GM12878 (cell line): ENCODE results near the gene SMYD5. TPM values are rescaled to one million over a fixed set of nuclear protein-coding genes. Genes with fewer than 3 reads are reported as not detected.

ENCODE experiments used
- ATAC-seq: fragments of 200-7000 bp; cut with Tn5 transposase; 3 replicates; pipeline ENCODE4 v1.9.1; 2020; ENCODE audit warnings: mild to moderate bottlenecking, moderate library complexity
- BruUV-seq: library from RNA; stranded (reverse); fragments of 400-500 nt; replicated peaks from 2 replicates; lab custom pipeline; 2021; lab: Mats Ljungman, UMichigan
- CTCF ChIA-PET: fragments of 300-600 bp; sonication (Branson Sonifier 250); formaldehyde crosslinking; extraction: SDS; loops from one replicate; lab custom pipeline; 2021; ENCODE audit warnings: inconsistent platforms; lab: Yijun Ruan, JAX
- POLR2A ChIA-PET: fragments of 350-600 bp; formaldehyde crosslinking; extraction: SDS; loops from one replicate; lab custom pipeline; 2021; ENCODE audit warnings: inconsistent platforms; lab: Charles Lee
- RAD21 ChIA-PET: fragments of 300-600 bp; sonication (Branson Sonifier 250); formaldehyde crosslinking; loops from one replicate; lab custom pipeline; 2023; ENCODE audit warnings: antibody characterized with exemption; ENCODE audit not compliant: unreplicated experiment; lab: Charles Lee
- SMC1A ChIA-PET: fragments of 300-600 bp; sonication (Branson Sonifier 250); formaldehyde crosslinking; loops from one replicate; lab custom pipeline; 2023; ENCODE audit not compliant: unreplicated experiment, uncharacterized antibody; lab: Charles Lee
- DNase-seq: peaks from one replicate; pipeline ENCODE4 v3.0.0-alpha.2; 2011; ENCODE audit warnings: low read depth, low spot score
- FAIRE-seq: peaks from 3 replicates; lab custom pipeline; 2011; peaks lifted over from hg19 to GRCh38; lab: Jason Lieb, UNC
- H2AFZ ChIP-seq: 2 replicates; pipeline ENCODE4 v1.6.0; 2011; ENCODE audit warnings: low read depth, low read length, control low read depth; ENCODE audit not compliant: control insufficient read depth
- H3K27ac ChIP-seq: 2 replicates; pipeline ENCODE4 v1.5.1; 2011; ENCODE audit warnings: control low read depth; ENCODE audit not compliant: control insufficient read depth, insufficient read depth
- H3K27me3 ChIP-seq, 2 experiments: replicated peaks in 1 of 2; 2 replicates each; pipeline versions ENCODE4 v1.6.0 to v1.6.1; 2011; ENCODE audit warnings: low read length in 1 of 2; ENCODE audit not compliant: control insufficient read depth in 2 of 2, insufficient read depth in 2 of 2
- H3K36me3 ChIP-seq, 2 experiments: 2 replicates each; pipeline ENCODE4 v1.5.1; 2011; ENCODE audit warnings: low read length in 1 of 2; ENCODE audit not compliant: control insufficient read depth in 2 of 2, insufficient read depth in 2 of 2
- H3K4me1 ChIP-seq: 2 replicates; pipeline ENCODE4 v1.6.1; 2011; ENCODE audit warnings: mild to moderate bottlenecking, low read length, moderate library complexity, mixed read lengths; ENCODE audit not compliant: control insufficient read depth, insufficient read depth
- H3K4me2 ChIP-seq: 2 replicates; pipeline ENCODE4 v1.6.0; 2011; ENCODE audit warnings: control low read depth; ENCODE audit not compliant: control insufficient read depth, insufficient read depth
- H3K4me3 ChIP-seq: fragments of 200-600 bp; sonication (generic); 2 replicates; pipeline ENCODE4 v1.5.1; 2016
- H3K79me2 ChIP-seq: 2 replicates; pipeline ENCODE4 v1.6.0; 2011; ENCODE audit warnings: low read length; ENCODE audit not compliant: control insufficient read depth, insufficient read depth
- H3K9ac ChIP-seq: 2 replicates; pipeline ENCODE4 v1.8.0; 2011; ENCODE audit warnings: low read length, control low read depth, mixed read lengths; ENCODE audit not compliant: control insufficient read depth, insufficient read depth
- H3K9me3 ChIP-seq: replicated peaks from 3 replicates; pipeline ENCODE4 v1.5.1; 2011; ENCODE audit warnings: mild to moderate bottlenecking, low read length; ENCODE audit not compliant: control insufficient read depth, insufficient read depth
- H4K20me1 ChIP-seq: 2 replicates; pipeline ENCODE4 v1.6.0; 2011; ENCODE audit not compliant: control insufficient read depth, insufficient read depth
- PML ChIP-seq: IDR thresholded peaks from 2 replicates; pipeline ENCODE4 v1.6.1; 2012; ENCODE audit warnings: low read length, inconsistent platforms
- SMAD5 ChIP-seq: IDR thresholded peaks from 2 replicates; pipeline ENCODE4 v1.6.1; 2016; ENCODE audit warnings: antibody characterized with exemption, low read depth
- SRF ChIP-seq, 2 experiments: IDR thresholded peaks; 2 replicates each; pipeline ENCODE4 v1.6.1; 2011; ENCODE audit warnings: low read depth in 2 of 2, low read length in 2 of 2, mild to moderate bottlenecking in 1 of 2, moderate library complexity in 1 of 2
- YY1 ChIP-seq: IDR thresholded peaks from 2 replicates; pipeline ENCODE4 v1.6.1; 2011; ENCODE audit warnings: low read depth, mild to moderate bottlenecking, low read length
- WGBS: methylation state at CpG from one replicate; pipeline ENCODE4 v1.1.6; 2016; ENCODE audit warnings: low lambda C conversion rate; ENCODE audit not compliant: insufficient replicate concordance, insufficient coverage; ENCODE audit errors: missing lambda C conversion rate; 5-methylcytosine and 5-hydroxymethylcytosine counted together
- in situ Hi-C: fragments of 300-500 bp; cut with MboI; formaldehyde crosslinking; loops from 9 replicates; pipeline ENCODE4 v1.14.3; 2018; ENCODE audit warnings: mixed read lengths
- intact Hi-C: fragments of 100-400 bp; cut with micrococcal nuclease; formaldehyde crosslinking; loops from one replicate; pipeline ENCODE4 v1.14.2; 2022; ENCODE audit not compliant: unreplicated experiment
- polyA plus RNA-seq, 11 experiments: library from polyadenylated mRNA; depleted of rRNA in 4 of 11; unstranded in 6 of 11; stranded (reverse) in 5 of 11; fragments of >200 nt; fragmentation: Nextera tagmentation in 4 of 11; fragmentation: Illumina TruSeq in 1 of 11; extraction: Ambion mirVana in 4 of 11; extraction: Trizol in 1 of 11; gene quantifications; 1 replicate in 1 of 11; 2 replicates in 10 of 11; pipeline versions ENCODE4 v1.2.1 to v1.2.3, GENCODE V29; 2011 to 2016; ENCODE audit warnings: inconsistent platforms in 2 of 11, missing spikeins in 2 of 11, low read depth in 1 of 11
- total RNA-seq, 4 experiments: library from RNA; depleted of rRNA in 3 of 4; stranded (reverse); fragments of >200 nt in 3 of 4; fragmentation: Illumina TruSeq in 1 of 4; extraction: Trizol in 1 of 4; gene quantifications; 2 replicates each; pipeline versions ENCODE4 v1.2.1 to v1.2.3, GENCODE V29; 2013 to 2021
- TF ChIP-seq, protein P1 (sequence below): IDR thresholded peaks from 2 replicates; pipeline ENCODE4 v1.6.1; 2011; ENCODE audit warnings: borderline replicate concordance, low read depth, mild to moderate bottlenecking, moderate library complexity, low read length; ENCODE audit not compliant: insufficient read depth, poor library complexity, severe bottlenecking
- TF ChIP-seq, protein P2 (sequence below): fragments of 450-650 bp; IDR thresholded peaks from 2 replicates; pipeline ENCODE4 v1.6.1; 2014; ENCODE audit warnings: mild to moderate bottlenecking
- TF ChIP-seq, protein P3 (sequence below): IDR thresholded peaks from 2 replicates; pipeline ENCODE4 v1.6.1; 2012; ENCODE audit warnings: low read length, inconsistent platforms

The SMYD5 gene
- total and polyA plus RNA-seq, 10 of the 15 experiments (the other 5 are each of a cell fraction or from before 2014, with no cell fraction given) = 6.1 to 35.3 (median 26.4) TPM

DNA sequence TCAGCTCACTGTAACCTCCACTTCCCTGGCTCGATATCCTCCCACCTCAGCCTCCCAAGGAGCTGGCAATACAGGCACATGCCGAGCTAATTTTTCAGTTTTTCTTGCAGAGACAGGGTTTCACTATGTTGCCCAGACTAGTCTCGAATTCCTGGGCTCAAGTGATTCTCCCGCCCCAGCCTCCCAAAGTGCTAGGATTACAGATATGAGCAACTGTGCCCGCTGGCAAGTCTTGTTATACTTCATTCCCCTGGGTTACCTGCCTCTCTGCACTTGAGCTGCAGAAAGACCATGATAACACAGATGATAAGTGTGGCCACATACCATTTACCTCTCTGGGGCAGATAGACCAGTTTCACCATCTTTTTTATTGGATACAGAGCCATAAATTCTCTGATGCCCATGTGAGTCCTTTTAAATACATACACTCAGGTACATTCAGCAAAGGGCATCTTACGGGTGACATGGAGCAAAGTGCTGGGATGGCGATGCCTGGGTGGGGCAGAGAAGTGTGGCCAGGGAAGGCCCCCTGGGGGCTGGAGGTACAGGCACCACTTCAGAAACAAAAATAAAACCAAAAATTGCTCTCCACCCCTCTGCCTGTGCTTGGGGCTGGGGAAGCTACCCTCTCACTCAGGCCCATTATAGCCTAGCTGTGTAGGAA lies 40.4 kb downstream of the SMYD5 start:
- no peak overlapping the region for H3K27ac ChIP-seq
- no peaks in the 10 kb centered on the region for H3K9me3 ChIP-seq
- BruUV-seq = no TSS peak
- H4K20me1 ChIP-seq = no peaks in the 10 kb centered on the region
- no peak overlapping the region for H3K4me2 ChIP-seq
- ChIA-PET POLR2A (no interaction called here), SMC1A (interaction anchor here (1.4 kb wide), 1 partner anchor 34 kb away, joined by 5 read pairs; no protein-coding TSS in a partner anchor), CTCF (interaction anchor here (0.7 to 2.3 kb wide), 3 partner anchors 35 to 1196 kb away, joined by 3 to 14 read pairs (median 4); no protein-coding TSS in a partner anchor), RAD21 (no interaction called here)
- ATAC-seq (peak; percentile 6; the same call in 1 of the 3 replicates), FAIRE-seq (no peak), DNase-seq (no peak)
- peaks cover 26 to 42% of the 10 kb centered on the region in 2 experiments for H3K36me3 ChIP-seq
- TF ChIP-seq, protein P1, sequence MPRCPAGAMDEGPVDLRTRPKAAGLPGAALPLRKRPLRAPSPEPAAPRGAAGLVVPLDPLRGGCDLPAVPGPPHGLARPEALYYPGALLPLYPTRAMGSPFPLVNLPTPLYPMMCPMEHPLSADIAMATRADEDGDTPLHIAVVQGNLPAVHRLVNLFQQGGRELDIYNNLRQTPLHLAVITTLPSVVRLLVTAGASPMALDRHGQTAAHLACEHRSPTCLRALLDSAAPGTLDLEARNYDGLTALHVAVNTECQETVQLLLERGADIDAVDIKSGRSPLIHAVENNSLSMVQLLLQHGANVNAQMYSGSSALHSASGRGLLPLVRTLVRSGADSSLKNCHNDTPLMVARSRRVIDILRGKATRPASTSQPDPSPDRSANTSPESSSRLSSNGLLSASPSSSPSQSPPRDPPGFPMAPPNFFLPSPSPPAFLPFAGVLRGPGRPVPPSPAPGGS = no peak
- TF ChIP-seq, protein P2, sequence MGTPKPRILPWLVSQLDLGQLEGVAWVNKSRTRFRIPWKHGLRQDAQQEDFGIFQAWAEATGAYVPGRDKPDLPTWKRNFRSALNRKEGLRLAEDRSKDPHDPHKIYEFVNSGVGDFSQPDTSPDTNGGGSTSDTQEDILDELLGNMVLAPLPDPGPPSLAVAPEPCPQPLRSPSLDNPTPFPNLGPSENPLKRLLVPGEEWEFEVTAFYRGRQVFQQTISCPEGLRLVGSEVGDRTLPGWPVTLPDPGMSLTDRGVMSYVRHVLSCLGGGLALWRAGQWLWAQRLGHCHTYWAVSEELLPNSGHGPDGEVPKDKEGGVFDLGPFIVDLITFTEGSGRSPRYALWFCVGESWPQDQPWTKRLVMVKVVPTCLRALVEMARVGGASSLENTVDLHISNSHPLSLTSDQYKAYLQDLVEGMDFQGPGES = no peak
- TF ChIP-seq YY1 (no peak), SMAD5 (0 out of 2 replicates have a peak, but pooled peaks have one; percentile 32), SRF (IDR thresholded peaks at IDR 0.05; ENCODE audit: low read depth in 2 of 2, low read length in 2 of 2) (no peak), PML (peak; percentile 29; the same call in 1 of the 2 replicates)
- TF ChIP-seq, protein P3, sequence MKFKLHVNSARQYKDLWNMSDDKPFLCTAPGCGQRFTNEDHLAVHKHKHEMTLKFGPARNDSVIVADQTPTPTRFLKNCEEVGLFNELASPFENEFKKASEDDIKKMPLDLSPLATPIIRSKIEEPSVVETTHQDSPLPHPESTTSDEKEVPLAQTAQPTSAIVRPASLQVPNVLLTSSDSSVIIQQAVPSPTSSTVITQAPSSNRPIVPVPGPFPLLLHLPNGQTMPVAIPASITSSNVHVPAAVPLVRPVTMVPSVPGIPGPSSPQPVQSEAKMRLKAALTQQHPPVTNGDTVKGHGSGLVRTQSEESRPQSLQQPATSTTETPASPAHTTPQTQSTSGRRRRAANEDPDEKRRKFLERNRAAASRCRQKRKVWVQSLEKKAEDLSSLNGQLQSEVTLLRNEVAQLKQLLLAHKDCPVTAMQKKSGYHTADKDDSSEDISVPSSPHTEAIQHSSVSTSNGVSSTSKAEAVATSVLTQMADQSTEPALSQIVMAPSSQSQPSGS = 0 out of 2 replicates have a peak, but pooled peaks have one; percentile 24
- in situ Hi-C loops = no loop called here
- no peak overlapping the region for H3K4me3 ChIP-seq
- no peaks in the 10 kb centered on the region for H3K79me2 ChIP-seq
- no peak overlapping the region for H3K9ac ChIP-seq
- H2AFZ ChIP-seq = no peak overlapping the region
- H3K4me1 ChIP-seq = no peaks in the 10 kb centered on the region
- intact Hi-C loops = no loop called here
- no peaks in the 10 kb centered on the region for H3K27me3 ChIP-seq
- 90% methylated on average over 7 of the region's 7 CpGs for WGBS
